Mesothelial cell of epicardium (in vitro differentiated cells): ENCODE results near the gene ASTN1. TPM values are rescaled to one million over a fixed set of nuclear protein-coding genes. Genes with fewer than 3 reads are reported as not detected.

Source experiments
- DNase-seq, 2 experiments: peaks; one replicate each; pipeline ENCODE4 v3.0.0; 2021; ENCODE audit warnings: low spot score in 2 of 2; ENCODE audit not compliant: unreplicated experiment in 2 of 2
- H3K27ac Mint-ChIP-seq: 2 replicates; pipeline ENCODE4 v1.8.0; 2021; ENCODE audit warnings: mixed read lengths
- H3K27me3 Mint-ChIP-seq: 2 replicates; pipeline ENCODE4 v1.8.0; 2021; ENCODE audit warnings: low read depth, mixed read lengths
- H3K36me3 Mint-ChIP-seq: 2 replicates; pipeline ENCODE4 v1.8.0; 2021; ENCODE audit warnings: mixed read lengths
- H3K4me1 Mint-ChIP-seq: 2 replicates; pipeline ENCODE4 v1.8.0; 2021; ENCODE audit warnings: mixed read lengths
- H3K4me3 Mint-ChIP-seq: 2 replicates; pipeline ENCODE4 v1.8.0; 2021; ENCODE audit warnings: mild to moderate bottlenecking, moderate library complexity, mixed read lengths
- H3K9me3 Mint-ChIP-seq: 2 replicates; pipeline ENCODE4 v1.8.0; 2021; ENCODE audit warnings: mixed read lengths
- CTCF ChIP-seq: fragments of 200-600 bp; sonication (generic); IDR thresholded peaks from one replicate; pipeline ENCODE4 v1.5.0; 2021; ENCODE audit warnings: antibody characterized with exemption; ENCODE audit not compliant: unreplicated experiment
- total RNA-seq: library from RNA; stranded (reverse); gene quantifications from 3 replicates; pipeline ENCODE4 v1.2.1, GENCODE V29; 2021

The ASTN1 gene
- total RNA-seq, 1 donor from 2014 or later, result 4.0 TPM

GRCh38 chr1:177133977-177134538 lies 30.5 kb downstream of the ASTN1 start:
- H3K9me3 Mint-ChIP-seq, result no peaks in the 10 kb centered on the region
- H3K4me3 Mint-ChIP-seq, result no peak overlapping the region
- TF ChIP-seq CTCF, result no peak
- no peak overlapping the region for H3K27ac Mint-ChIP-seq
- DNase-seq, result no peak
- no peaks in the 10 kb centered on the region for H3K4me1 Mint-ChIP-seq
- peaks cover 36% of the 10 kb centered on the region for H3K27me3 Mint-ChIP-seq
- no peaks in the 10 kb centered on the region for H3K36me3 Mint-ChIP-seq

- DNase-seq, result no peak
- Mint-ChIP-seq H3K36me3 (no peaks in the 10 kb centered on the region), H3K27ac (no peak overlapping the region), H3K4me3 (no peak overlapping the region), H3K4me1 (no peaks in the 10 kb centered on the region), H3K27me3 (peaks cover 26% of the 10 kb centered on the region), H3K9me3 (no peaks in the 10 kb centered on the region)
- TF ChIP-seq CTCF, result no peak
Observed at GRCh38 chr1:177132141-177132540, 32.4 kb downstream of the ASTN1 start.

GRCh38 chr1:177131723-177132122 lies 32.8 kb downstream of the ASTN1 start:
- no peaks in the 10 kb centered on the region for H3K36me3 Mint-ChIP-seq
- no peak for DNase-seq
- no peaks in the 10 kb centered on the region for H3K4me1 Mint-ChIP-seq
- H3K9me3 Mint-ChIP-seq, result no peaks in the 10 kb centered on the region
- TF ChIP-seq CTCF, result no peak
- H3K4me3 Mint-ChIP-seq, result no peak overlapping the region
- H3K27me3 Mint-ChIP-seq, result peaks cover 26% of the 10 kb centered on the region
- no peak overlapping the region for H3K27ac Mint-ChIP-seq

GRCh38 chr1:177130451-177130945 lies 34.0 kb downstream of the ASTN1 start:
- no peaks in the 10 kb centered on the region for H3K36me3 Mint-ChIP-seq
- no peak overlapping the region for H3K27ac Mint-ChIP-seq
- no peak for TF ChIP-seq CTCF
- no peaks in the 10 kb centered on the region for H3K4me1 Mint-ChIP-seq
- no peak for DNase-seq
- no peak overlapping the region for H3K4me3 Mint-ChIP-seq
- H3K27me3 Mint-ChIP-seq, result peaks cover 26% of the 10 kb centered on the region
- H3K9me3 Mint-ChIP-seq, result no peaks in the 10 kb centered on the region

- peaks cover 19% of the 10 kb centered on the region for H3K27me3 Mint-ChIP-seq
- no peak for DNase-seq
- H3K9me3 Mint-ChIP-seq, result no peaks in the 10 kb centered on the region
- no peak overlapping the region for H3K4me3 Mint-ChIP-seq
- TF ChIP-seq CTCF, result no peak
- no peaks in the 10 kb centered on the region for H3K4me1 Mint-ChIP-seq
- no peaks in the 10 kb centered on the region for H3K36me3 Mint-ChIP-seq
- no peak overlapping the region for H3K27ac Mint-ChIP-seq
Observed at GRCh38 chr1:177128665-177129281, 35.7 kb downstream of the ASTN1 start.
